Fibroblast of skin of abdomen (primary cell): Measurements from ENCODE around the gene OOSP3. TPM values are rescaled to one million over a fixed set of nuclear protein-coding genes. Genes with fewer than 3 reads are reported as not detected.
"Not testable (repeated sequence)": the region's sequence is repeated elsewhere in the genome, so short reads cannot be mapped to it uniquely, and the experiment has no call there.

Experiments used
- DNase-seq: peaks from one replicate; pipeline ENCODE4 v3.0.0-alpha.2; 2013
- polyA plus RNA-seq, 2 experiments: library from polyadenylated mRNA; unstranded; fragments of 120-200 nt; gene quantifications; one replicate each; pipeline ENCODE4 v1.2.1, GENCODE V29; 2013; ENCODE audit not compliant: insufficient read length in 2 of 2

Gene OOSP3
- not detected for polyA plus RNA-seq (2013, experiment 1 of 2; ENCODE audit: insufficient read length)
- not detected for polyA plus RNA-seq (2013, experiment 2 of 2; ENCODE audit: insufficient read length)

- no peak for DNase-seq
These were observed at the start of gene OOSP3 for GRCh38 chr11:59878575-59878974. TSS of gene OOSP3 (plus strand) at chr11:59878782. CDS start at chr11:59878809, 27 bp downstream.

- DNase-seq = no peak
These were observed 49.2 kb upstream of the OOSP3 start for GRCh38 chr11:59829358-59829757.

GRCh38 chr11:59833602-59834001, 45.0 kb upstream of the OOSP3 start:
- no peak for DNase-seq

GRCh38 chr11:59839615-59840014, 39.0 kb upstream of the OOSP3 start:
- no peak for DNase-seq

- no peak for DNase-seq
These were observed 37.1 kb upstream of the OOSP3 start for GRCh38 chr11:59841514-59841913.

GRCh38 chr11:59842316-59842715, 36.3 kb upstream of the OOSP3 start:
- no peak for DNase-seq

GRCh38 chr11:59845399-59845798, 33.2 kb upstream of the OOSP3 start, which contains the start of gene CBLIF:
TSS of gene CBLIF (minus strand) at chr11:59845499. CDS start at chr11:59845453, 46 bp downstream.
- no peak for DNase-seq

GRCh38 chr11:59846556-59846955, 32.0 kb upstream of the OOSP3 start:
- no peak for DNase-seq

GRCh38 chr11:59847626-59848025, 31.0 kb upstream of the OOSP3 start:
- no peak for DNase-seq

- not testable (repeated sequence) for DNase-seq
These were observed 30.1 kb upstream of the OOSP3 start for GRCh38 chr11:59848439-59848838.

- DNase-seq = no peak
These were observed 29.5 kb upstream of the OOSP3 start for GRCh38 chr11:59849129-59849528.

- not testable (repeated sequence) for DNase-seq
These were observed 29.0 kb upstream of the OOSP3 start for GRCh38 chr11:59849551-59849950.

GRCh38 chr11:59851416-59851815, 27.2 kb upstream of the OOSP3 start:
- DNase-seq = not testable (repeated sequence)

- DNase-seq = no peak
These were observed 23.7 kb upstream of the OOSP3 start for GRCh38 chr11:59854871-59855270.

- no peak for DNase-seq
These were observed 20.8 kb upstream of the OOSP3 start for GRCh38 chr11:59857439-59858434.

GRCh38 chr11:59859673-59860072, 18.9 kb upstream of the OOSP3 start:
- DNase-seq = no peak

- DNase-seq = no peak
These were observed 16.3 kb upstream of the OOSP3 start for GRCh38 chr11:59862252-59862651.

GRCh38 chr11:59865031-59865430, 13.6 kb upstream of the OOSP3 start:
- no peak for DNase-seq

GRCh38 chr11:59866397-59866796, 12.2 kb upstream of the OOSP3 start, which contains the start of gene TCN1:
TSS of gene TCN1 (minus strand) at chr11:59866487. CDS start at chr11:59866470, 17 bp downstream.
- no peak for DNase-seq

- no peak for DNase-seq
These were observed 11.7 kb upstream of the OOSP3 start for GRCh38 chr11:59866836-59867235.

GRCh38 chr11:59867946-59868345, 10.6 kb upstream of the OOSP3 start:
- DNase-seq = no peak

GRCh38 chr11:59872076-59872475, 6.5 kb upstream of the OOSP3 start:
- no peak for DNase-seq

GRCh38 chr11:59875856-59876519, 2.6 kb upstream of the OOSP3 start:
- DNase-seq = no peak
